Fibroblast of skin of left biceps (primary cell): ENCODE data around the gene FBXL15.
A peak's percentile ranks its signal among the peaks of the same experiment; 100 is the strongest.

ENCODE experiments used
- DNase-seq, 2 experiments: peaks; one replicate each; pipeline ENCODE4 v3.0.0-alpha.2; 2013; ENCODE audit warnings: low read depth in 2 of 2

FBXL15 gene

GRCh38 chr10:102420714-102421506 is at the start of gene FBXL15:
Gene FBXL15 (plus strand): TSS chr10:102420836. CDS start chr10:102421130, 294 bp downstream.
- peak; percentile 91 to 94 for DNase-seq

GRCh38 chr10:102371295-102371694 is 49.3 kb upstream of the FBXL15 start:
- DNase-seq, result no peak

GRCh38 chr10:102375250-102375649 is 45.4 kb upstream of the FBXL15 start:
- no peak for DNase-seq

- no peak for DNase-seq
Observed at GRCh38 chr10:102375867-102376266, 44.8 kb upstream of the FBXL15 start.

- DNase-seq, result no peak
Observed at GRCh38 chr10:102376901-102377300, 43.7 kb upstream of the FBXL15 start.

GRCh38 chr10:102379383-102379782 is 41.3 kb upstream of the FBXL15 start:
- no peak for DNase-seq

- DNase-seq, result no peak
Observed at GRCh38 chr10:102381983-102382382, 38.7 kb upstream of the FBXL15 start.

- DNase-seq, result no peak
Observed at GRCh38 chr10:102382871-102383270, 37.8 kb upstream of the FBXL15 start.

GRCh38 chr10:102384053-102384452 is 36.6 kb upstream of the FBXL15 start:
- DNase-seq, result no peak

GRCh38 chr10:102384606-102385429 is 35.8 kb upstream of the FBXL15 start:
- DNase-seq, result no peak

GRCh38 chr10:102389894-102390293 is 30.7 kb upstream of the FBXL15 start:
- no peak for DNase-seq

GRCh38 chr10:102392306-102392705 is 28.3 kb upstream of the FBXL15 start:
- no peak for DNase-seq

GRCh38 chr10:102393411-102394078 is 27.1 kb upstream of the FBXL15 start:
- DNase-seq, result no peak

- peak; percentile 66 to 74 for DNase-seq
Observed at GRCh38 chr10:102394079-102394800, 26.4 kb upstream of the FBXL15 start.

- DNase-seq, result no peak
Observed at GRCh38 chr10:102394801-102395399, 25.7 kb upstream of the FBXL15 start.

- DNase-seq, result peak; percentile 43 to 45
Observed at GRCh38 chr10:102395400-102396316, 25.0 kb upstream of the FBXL15 start, which contains the start of gene NFKB2. Gene NFKB2 (plus strand): TSS chr10:102395705. CDS start chr10:102395960, 255 bp downstream.

- DNase-seq, result no peak
Observed at GRCh38 chr10:102396317-102396650, 24.4 kb upstream of the FBXL15 start.

GRCh38 chr10:102396730-102397151 is 23.9 kb upstream of the FBXL15 start:
- DNase-seq, result no peak

- DNase-seq, result no peak
Observed at GRCh38 chr10:102397222-102398171, 23.1 kb upstream of the FBXL15 start.
